HL-60/S4 (cell line): ENCODE measurements around the gene LMAN1.

ENCODE experiments used
- in situ Hi-C: fragments of 300-500 bp; cut with MboI; formaldehyde crosslinking; loops from 2 replicates; pipeline ENCODE4 v1.14.3; 2022; ENCODE audit warnings: low sequenced_read_pairs

LMAN1 gene

GRCh38 chr18:59358712-59359575 lies at the start of gene LMAN1:
LMAN1 (minus strand) TSS chr18:59359265; CDS start chr18:59359244, 21 bp downstream.
- in situ Hi-C loops, result no loop called here

GRCh38 chr18:59402432-59403090 lies 43.5 kb upstream of the LMAN1 start:
- in situ Hi-C loops, result no loop called here

- in situ Hi-C loops, result no loop called here
Measured at GRCh38 chr18:59400407-59400806, 41.3 kb upstream of the LMAN1 start.

- in situ Hi-C loops, result no loop called here
Measured at GRCh38 chr18:59395226-59396175, 36.4 kb upstream of the LMAN1 start.

- in situ Hi-C loops, result no loop called here
Measured at GRCh38 chr18:59393381-59393780, 34.3 kb upstream of the LMAN1 start.

- in situ Hi-C loops, result no loop called here
Measured at GRCh38 chr18:59388817-59389216, 29.8 kb upstream of the LMAN1 start.

GRCh38 chr18:59387687-59388565 lies 28.9 kb upstream of the LMAN1 start:
- in situ Hi-C loops, result no loop called here

GRCh38 chr18:59386909-59387686 lies 28.0 kb upstream of the LMAN1 start:
- in situ Hi-C loops, result no loop called here

GRCh38 chr18:59385191-59385590 lies 26.1 kb upstream of the LMAN1 start:
- in situ Hi-C loops, result no loop called here

- in situ Hi-C loops, result no loop called here
Measured at GRCh38 chr18:59383851-59384250, 24.8 kb upstream of the LMAN1 start.

- in situ Hi-C loops, result no loop called here
Measured at GRCh38 chr18:59382383-59382782, 23.3 kb upstream of the LMAN1 start.

GRCh38 chr18:59381949-59382348 lies 22.9 kb upstream of the LMAN1 start:
- in situ Hi-C loops, result no loop called here

GRCh38 chr18:59380706-59381105 lies 21.6 kb upstream of the LMAN1 start:
- in situ Hi-C loops, result no loop called here

GRCh38 chr18:59379772-59380522 lies 20.9 kb upstream of the LMAN1 start:
- in situ Hi-C loops, result no loop called here

GRCh38 chr18:59377613-59378337 lies 18.7 kb upstream of the LMAN1 start:
- in situ Hi-C loops, result no loop called here

GRCh38 chr18:59376351-59376935 lies 17.4 kb upstream of the LMAN1 start:
- in situ Hi-C loops, result no loop called here

- in situ Hi-C loops, result no loop called here
Measured at GRCh38 chr18:59374128-59374527, 15.1 kb upstream of the LMAN1 start.

GRCh38 chr18:59372975-59373374 lies 13.9 kb upstream of the LMAN1 start:
- in situ Hi-C loops, result no loop called here
